ENCODE measurements around the gene PDRG1. TPM values are rescaled to one million over a fixed set of nuclear protein-coding genes. Genes with fewer than 3 reads are reported as not detected.

The PDRG1 gene
- total and polyA plus RNA-seq, 8 donors = 0.58 to 18.6 (median 2.8) TPM; not detected in 1

GRCh38 chr20:31939661-31940060 lies 12.2 kb downstream of the PDRG1 start:
- TF ChIP-seq EP300 (IDR thresholded peaks at IDR 0.05) = no peak
- no peak for TF ChIP-seq POLR2AphosphoS5 (IDR thresholded peaks at IDR 0.05)
- TF ChIP-seq CTCF (IDR thresholded peaks at IDR 0.05) = no peak
- TF ChIP-seq POLR2A (IDR thresholded peaks at IDR 0.05) = no peak
- intact Hi-C loops (cut with DNase I; ENCODE audit: low total_unique reads) = no loop called here

GRCh38 chr20:31937820-31938219 lies 14.0 kb downstream of the PDRG1 start:
- no peak for DNase-seq
- H3K27me3 ChIP-seq = no peaks in the 10 kb centered on the region
- no peak overlapping the region for H3K27ac ChIP-seq
- peaks cover 0 to 2% (median under 1%) of the 10 kb centered on the region in 4 donors for H3K4me1 ChIP-seq
- no peak overlapping the region for H3K4me3 ChIP-seq
- H3K36me3 ChIP-seq = peaks cover 0 to 13% (median 11%) of the 10 kb centered on the region in 4 donors
- H3K9me3 ChIP-seq = no peaks in the 10 kb centered on the region
- intact Hi-C loops (cut with DNase I; ENCODE audit: low total_unique reads) = no loop called here
- TF ChIP-seq POLR2A (IDR thresholded peaks at IDR 0.05) (no peak), POLR2AphosphoS5 (IDR thresholded peaks at IDR 0.05) (no peak), CTCF (IDR thresholded peaks at IDR 0.05) (no peak)
- WGBS, 5 donors = 25 to 43% (median 29%) methylated on average over 1 of the region's 1 CpG

More at GRCh38 chr20:31939661-31940060, 12.2 kb downstream of the PDRG1 start:
- no peaks in the 10 kb centered on the region for H3K9me3 ChIP-seq
- WGBS, 5 donors = 90 to 98% (median 93%) methylated on average over 2 of the region's 2 CpGs
- no peak for DNase-seq
- H3K36me3 ChIP-seq = peaks cover under 1 to 29% (median 28%) of the 10 kb centered on the region in 4 donors
- no peak overlapping the region for H3K27ac ChIP-seq
- H3K27me3 ChIP-seq = no peaks in the 10 kb centered on the region
- H3K4me3 ChIP-seq = no peak overlapping the region
- H3K4me1 ChIP-seq = peaks cover 5 to 14% (median 10%) of the 10 kb centered on the region in 4 donors

DNA sequence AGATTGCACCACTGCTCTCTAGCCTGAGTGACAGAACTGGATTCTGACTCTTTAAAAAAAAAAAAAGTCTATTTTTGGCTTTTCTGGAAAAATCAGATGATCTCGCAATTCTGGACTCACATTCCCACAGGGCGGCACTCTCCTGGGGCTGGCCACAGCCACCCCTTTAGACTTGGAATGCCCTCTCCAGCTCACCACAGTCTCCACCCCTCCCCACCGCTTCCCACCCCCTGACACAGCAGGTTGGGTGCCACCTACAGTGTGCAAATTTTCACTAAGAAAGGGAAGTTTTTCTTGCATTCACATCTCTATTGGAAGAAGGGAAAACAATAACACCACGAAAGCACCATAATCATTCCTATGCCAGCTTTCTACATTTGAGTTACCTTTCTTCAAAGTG lies 15.4 kb downstream of the PDRG1 start:
- 69 to 82% (median 72%) methylated on average over 4 of the region's 4 CpGs for WGBS, 5 donors

DNA sequence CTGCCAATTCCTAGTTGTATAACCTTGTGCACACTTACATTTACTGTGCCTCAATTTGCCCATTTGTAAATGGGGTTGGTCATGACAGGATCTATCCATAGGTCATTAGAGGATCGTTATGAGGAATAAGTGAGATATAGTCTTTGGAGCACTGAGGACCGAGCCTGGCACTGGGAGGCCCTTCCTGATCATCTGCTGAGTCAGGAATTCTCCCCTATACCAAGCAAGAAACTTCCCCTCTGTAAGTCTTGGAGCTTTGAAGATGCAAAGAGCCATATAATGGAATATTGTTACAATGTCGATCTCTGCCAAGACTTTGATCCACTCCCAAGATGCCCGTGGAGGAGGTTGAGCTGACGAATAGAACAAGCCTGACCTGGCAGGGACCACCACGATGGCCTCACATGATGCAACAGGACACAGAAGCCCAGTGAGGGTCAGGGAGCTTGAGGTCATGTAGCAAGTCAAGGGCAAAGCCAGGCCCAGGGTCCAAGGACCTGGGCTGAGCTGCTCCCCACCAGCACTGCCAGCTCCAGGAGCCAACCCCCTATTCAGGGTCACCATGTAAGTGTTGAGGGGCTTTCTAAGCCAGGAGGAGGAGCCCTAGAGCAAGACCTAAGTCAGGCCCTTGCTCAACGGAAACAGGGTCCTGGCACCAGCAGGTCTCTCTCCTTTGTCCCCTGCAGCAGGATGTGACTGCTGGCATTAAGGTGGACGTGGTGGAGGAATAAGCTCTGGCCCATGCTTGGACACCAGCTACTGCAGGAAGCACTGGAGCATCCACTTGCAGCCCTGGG lies 16.7 kb downstream of the PDRG1 start:
- WGBS, 5 donors = 55 to 66% (median 60%) methylated on average over 6 to 8 of the region's 8 CpGs
- intact Hi-C loops (cut with DNase I; ENCODE audit: low total_unique reads) = no loop called here
- H3K9me3 ChIP-seq = no peaks in the 10 kb centered on the region
- H3K4me1 ChIP-seq = no peaks in the 10 kb centered on the region
- H3K36me3 ChIP-seq = no peaks in the 10 kb centered on the region
- peaks cover 0 to 5% (median 0%) of the 10 kb centered on the region in 3 donors for H3K27me3 ChIP-seq
- no peak overlapping the region for H3K27ac ChIP-seq
- no peak for DNase-seq
- TF ChIP-seq CTCF (IDR thresholded peaks at IDR 0.05) = no peak
- TF ChIP-seq POLR2A (IDR thresholded peaks at IDR 0.05) = no peak
- no peak for TF ChIP-seq POLR2AphosphoS5 (IDR thresholded peaks at IDR 0.05)
- no peak overlapping the region for H3K4me3 ChIP-seq

More for the DNA sequence above, 15.4 kb downstream of the PDRG1 start:
- Histone ChIP-seq H3K4me1 (no peaks in the 10 kb centered on the region), H3K4me3 (no peak overlapping the region), H3K9me3 (no peaks in the 10 kb centered on the region), H3K27me3 (no peaks in the 10 kb centered on the region), H3K27ac (no peak overlapping the region), H3K36me3 (no peaks in the 10 kb centered on the region)
- intact Hi-C loops (cut with DNase I; ENCODE audit: low total_unique reads) = no loop called here
- DNase-seq = no peak
- no peak for TF ChIP-seq POLR2A (IDR thresholded peaks at IDR 0.05)
- no peak for TF ChIP-seq EP300 (IDR thresholded peaks at IDR 0.05)
- TF ChIP-seq POLR2AphosphoS5 (IDR thresholded peaks at IDR 0.05) = no peak
- no peak for TF ChIP-seq CTCF (IDR thresholded peaks at IDR 0.05)
